Measurements from ENCODE around the gene TMED3.
"Not testable (repeated sequence)": the region's sequence is repeated elsewhere in the genome, so short reads cannot be mapped to it uniquely, and the experiment has no call there.

TMED3 gene

GRCh38 chr15:79319973-79320372 lies 9.1 kb downstream of the TMED3 start:
- DNase-seq: not testable (repeated sequence)

DNA sequence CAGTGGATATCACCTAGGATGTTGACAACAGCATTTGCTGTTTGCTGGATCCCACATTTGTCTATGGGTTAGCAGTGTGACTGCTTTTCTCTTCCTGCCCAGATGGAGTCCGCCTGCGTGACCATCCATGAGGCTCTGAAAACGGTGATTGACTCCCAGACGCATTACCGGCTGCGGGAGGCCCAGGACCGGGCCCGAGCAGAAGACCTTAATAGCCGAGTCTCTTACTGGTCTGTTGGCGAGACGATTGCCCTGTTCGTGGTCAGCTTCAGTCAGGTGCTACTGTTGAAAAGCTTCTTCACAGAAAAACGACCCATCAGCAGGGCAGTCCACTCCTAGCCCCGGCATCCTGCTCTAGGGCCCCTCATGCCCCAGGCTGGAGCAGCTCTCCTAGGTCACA lies 11.0 kb downstream of the TMED3 start:
- no peak for DNase-seq

DNA sequence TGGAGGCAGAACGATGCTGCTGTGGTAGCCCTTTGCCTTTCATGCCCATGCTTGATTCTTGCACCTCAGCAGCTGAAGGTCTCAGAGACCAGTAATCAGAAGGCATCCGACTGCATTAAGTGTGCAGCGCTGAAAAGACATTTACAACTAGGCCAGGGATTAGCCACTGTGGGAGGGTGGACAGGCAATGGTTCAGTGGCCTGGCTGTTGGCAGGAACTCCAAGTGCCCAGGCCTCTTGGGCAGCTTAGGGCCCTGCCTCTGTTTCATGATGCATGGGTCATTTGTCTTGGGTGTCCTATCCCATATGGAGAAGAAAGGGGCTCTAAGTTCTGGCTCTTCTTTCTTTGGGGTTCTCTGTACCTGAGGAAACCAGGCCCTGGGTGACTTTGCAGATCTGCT lies 11.4 kb downstream of the TMED3 start:
- DNase-seq: no peak

DNA sequence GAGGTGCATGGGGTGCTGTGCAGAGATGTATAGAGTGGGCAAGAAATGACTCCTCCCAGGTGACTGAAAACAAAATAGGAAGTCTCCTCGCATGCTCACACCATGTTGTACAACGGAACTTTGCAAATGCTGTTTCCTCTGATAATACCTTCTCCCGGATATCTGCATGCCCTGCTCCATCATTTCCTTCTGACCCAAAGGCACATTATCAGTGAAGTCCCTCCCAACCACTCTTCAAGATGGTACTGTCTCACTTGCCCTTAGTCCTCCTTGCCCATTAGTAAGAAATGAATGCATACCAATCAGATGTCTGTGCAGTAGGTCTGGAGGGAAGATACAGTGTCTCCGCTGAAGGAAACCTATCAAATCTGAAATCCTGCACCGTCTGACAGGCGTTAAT lies 12.0 kb downstream of the TMED3 start:
- DNase-seq: no peak

GRCh38 chr15:79329171-79329611 lies 18.3 kb downstream of the TMED3 start:
- DNase-seq: no peak

DNA sequence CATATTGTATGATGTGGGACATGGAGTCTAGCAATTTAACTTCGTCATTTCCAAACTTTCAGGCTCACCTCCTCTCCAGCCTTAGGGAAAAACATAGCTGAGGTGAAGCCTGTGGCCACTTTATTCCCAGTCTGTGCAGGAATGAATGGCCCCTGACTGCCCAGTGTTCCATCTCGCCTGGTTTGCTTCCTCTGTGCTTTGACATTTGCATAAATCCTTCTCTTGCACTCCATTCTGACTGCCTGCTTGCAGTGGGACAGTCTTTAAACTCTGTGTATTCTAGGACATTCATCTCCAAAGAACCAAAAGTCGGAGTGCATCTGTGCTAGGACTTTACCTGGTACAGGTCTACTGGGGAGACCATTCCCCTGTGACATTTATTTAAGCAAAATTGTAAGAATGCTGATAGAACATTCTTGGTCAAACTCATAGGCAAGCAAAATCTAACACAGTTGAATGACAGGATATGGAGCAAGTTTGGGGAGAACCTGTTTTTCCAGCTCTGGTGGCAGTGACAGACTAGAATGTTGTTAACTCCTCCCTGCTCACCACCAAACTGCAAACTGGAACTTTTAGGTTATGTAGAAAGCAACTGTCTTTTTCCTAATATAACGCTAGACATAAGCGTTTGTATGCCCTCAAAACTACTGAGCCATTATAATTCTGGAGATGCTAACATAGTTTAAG lies 22.1 kb downstream of the TMED3 start:
- no peak for DNase-seq

GRCh38 chr15:79337591-79337990 lies 26.7 kb downstream of the TMED3 start:
- DNase-seq: no peak

DNA sequence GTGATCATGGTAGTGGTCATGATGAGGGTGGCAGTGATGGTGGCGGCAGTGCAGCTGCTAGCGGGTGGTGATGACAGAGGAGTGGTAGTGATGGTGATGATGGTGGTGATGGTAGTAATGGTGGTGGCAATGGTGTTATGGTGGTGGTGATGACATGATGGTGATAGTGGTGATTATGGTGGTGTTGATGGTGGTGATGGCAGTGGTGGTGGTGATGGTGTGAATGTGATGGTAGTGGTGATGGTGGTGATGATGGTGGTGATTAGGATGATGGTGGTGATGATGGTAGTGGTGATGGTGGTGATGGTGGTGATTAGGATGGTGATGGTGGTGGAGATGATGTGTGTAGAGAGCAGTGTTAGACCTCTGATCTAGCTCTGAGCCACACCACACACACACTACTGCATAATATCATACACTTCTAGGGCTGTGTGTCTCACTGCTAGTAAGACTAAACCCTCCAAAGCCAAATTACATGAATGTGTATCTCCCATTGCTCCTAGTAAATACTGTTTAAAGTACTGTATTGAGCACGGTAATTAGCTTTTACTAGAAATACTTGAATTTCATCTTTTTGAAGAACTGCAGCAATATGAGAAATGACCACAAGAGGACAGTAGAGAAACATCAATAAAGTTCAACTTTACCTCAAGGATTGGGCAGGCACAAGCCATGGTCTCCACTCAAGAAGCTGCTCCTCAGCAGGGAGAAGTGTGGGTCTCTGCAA lies 28.8 kb downstream of the TMED3 start:
- DNase-seq: no peak

GRCh38 chr15:79340315-79340602 lies 29.3 kb downstream of the TMED3 start:
- no peak for DNase-seq

DNA sequence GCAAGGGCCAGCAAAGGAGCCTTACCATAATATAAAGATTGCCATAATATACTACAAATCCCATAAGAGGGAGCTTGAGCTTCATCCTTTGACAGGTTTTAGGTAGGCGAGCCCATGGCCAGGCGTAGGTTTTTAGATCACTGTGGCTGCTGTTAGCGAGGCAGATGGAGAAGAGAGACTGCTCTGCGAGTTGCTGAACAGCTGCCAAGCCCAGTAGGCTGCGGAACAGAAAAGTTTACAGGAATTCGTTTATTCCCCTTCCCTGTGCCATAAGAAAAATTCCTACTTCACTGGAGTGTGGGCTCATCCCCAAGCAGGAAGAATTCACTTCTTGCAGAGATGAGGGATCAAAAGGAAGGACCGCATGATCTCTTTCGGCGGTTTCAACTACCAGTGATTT lies 30.5 kb downstream of the TMED3 start:
- DNase-seq: no peak

DNA sequence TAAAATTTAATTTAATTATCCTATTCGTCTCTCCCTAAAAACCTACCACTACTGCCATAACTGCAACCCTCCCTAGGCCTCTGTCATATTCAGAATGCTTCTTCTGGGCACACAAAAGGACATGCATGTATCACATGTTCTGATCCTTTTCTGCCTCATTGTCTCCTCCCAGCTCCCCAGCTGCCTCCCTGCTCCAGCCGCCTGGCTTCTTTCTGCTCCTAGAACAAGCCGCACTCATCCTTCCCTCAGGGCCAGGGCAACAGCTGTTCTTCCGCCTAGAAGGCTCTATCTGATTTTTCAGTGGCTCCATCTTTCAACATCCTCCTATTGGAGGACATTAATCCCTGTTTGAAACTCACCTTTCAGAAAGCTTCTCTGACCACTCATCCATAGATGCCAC lies 38.6 kb downstream of the TMED3 start:
- DNase-seq: no peak

GRCh38 chr15:79352206-79352605 lies 41.3 kb downstream of the TMED3 start:
- DNase-seq: no peak

DNA sequence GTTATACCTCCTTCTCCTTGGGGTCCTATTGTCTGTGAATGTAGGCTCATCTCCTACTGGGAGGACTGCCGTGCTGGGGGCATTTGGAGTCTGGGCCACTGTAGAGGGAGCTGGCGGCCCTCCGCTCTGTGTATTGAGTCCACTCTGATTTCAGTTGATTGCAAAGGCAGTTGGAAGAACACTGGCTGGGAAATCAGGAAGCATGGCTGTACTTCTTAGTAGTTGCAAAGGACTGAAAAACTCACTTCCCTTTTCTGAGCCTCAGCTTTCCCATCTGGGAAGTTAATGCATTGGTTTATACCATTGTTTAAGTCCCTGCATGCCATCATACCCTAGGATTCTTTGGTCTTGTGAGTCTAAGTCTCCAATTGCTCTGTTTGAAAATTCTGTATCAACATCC lies 46.7 kb downstream of the TMED3 start:
- no peak for DNase-seq

DNA sequence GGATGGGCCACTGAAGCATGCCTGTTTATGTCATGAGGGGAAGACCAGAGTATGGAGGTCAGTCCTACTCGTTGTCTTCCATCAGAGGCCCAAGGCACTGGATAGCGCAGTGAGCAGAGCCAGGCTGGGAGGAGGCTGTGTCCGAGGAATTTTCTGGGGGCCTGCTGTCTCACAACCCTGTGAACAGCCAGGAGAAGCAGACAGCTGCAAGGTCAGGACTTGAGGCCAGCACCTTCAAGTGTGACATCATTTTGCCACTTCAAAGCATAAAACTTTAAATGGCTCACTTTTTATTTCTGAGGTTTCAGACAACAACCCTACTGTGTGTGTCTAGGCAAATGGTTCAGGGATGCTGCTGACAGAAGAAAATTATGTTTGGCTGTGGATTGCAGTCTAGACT lies 47.2 kb downstream of the TMED3 start:
- DNase-seq: no peak

GRCh38 chr15:79364571-79365240 lies 53.8 kb downstream of the TMED3 start:
- DNase-seq: no peak

GRCh38 chr15:79365765-79366164 lies 54.9 kb downstream of the TMED3 start:
- DNase-seq: no peak

- DNase-seq: no peak
Observed at GRCh38 chr15:79366691-79367090, 55.8 kb downstream of the TMED3 start.

DNA sequence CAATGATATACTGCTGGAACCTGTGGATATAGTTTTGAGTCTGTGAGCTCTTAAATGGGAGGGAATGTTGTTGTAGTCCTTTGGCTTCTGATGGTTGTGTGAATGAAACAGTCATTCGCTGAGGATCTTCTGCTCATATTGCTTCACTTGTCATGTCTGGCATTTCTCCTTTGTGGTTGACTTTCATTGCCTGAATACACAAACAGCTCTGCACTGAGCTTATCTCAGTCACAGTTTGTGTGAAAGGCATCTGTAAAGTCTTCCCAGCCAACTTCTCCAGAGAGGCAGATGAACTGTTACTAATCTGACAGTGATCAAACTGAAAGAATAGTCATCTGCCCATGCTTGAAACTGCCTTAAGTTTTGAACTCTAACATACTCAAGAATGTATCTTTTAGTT lies 59.8 kb downstream of the TMED3 start:
- DNase-seq: no peak

DNA sequence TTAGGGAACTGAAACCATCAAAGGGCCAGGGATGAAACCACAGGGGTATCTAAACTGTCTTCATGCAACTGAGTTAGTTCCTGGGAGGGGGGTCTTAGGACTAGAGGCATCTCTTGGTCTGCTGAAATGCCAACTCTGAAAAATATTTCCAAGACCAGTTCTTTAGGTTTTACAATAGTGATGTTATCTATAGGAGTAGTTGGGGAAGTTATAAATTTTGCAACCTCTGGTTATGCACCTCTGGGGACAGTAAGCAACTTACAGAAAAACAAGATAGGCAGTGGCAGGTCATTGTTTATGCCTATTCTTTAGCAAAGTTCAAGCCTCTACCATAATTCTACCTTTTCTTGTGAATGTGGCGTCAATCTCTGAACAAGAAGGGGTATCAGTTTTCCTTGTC lies 60.7 kb downstream of the TMED3 start:
- no peak for DNase-seq

GRCh38 chr15:79372428-79372827 lies 61.5 kb downstream of the TMED3 start:
- DNase-seq: no peak
